B cell (primary cell): ENCODE results near the gene RUFY2. TPM values are rescaled to one million over a fixed set of nuclear protein-coding genes. Genes with fewer than 3 reads are reported as not detected.

Source experiments
- ATAC-seq: fragments of 200-7000 bp; cut with Tn5 transposase; one replicate; pipeline ENCODE4 v1.10.0; 2021; ENCODE audit warnings: low read depth, mild to moderate bottlenecking, moderate number of reproducible peaks, moderate library complexity
- CTCF ChIA-PET: fragments of 350-600 bp; sonication (Branson Sonifier 250); formaldehyde crosslinking; loops from one replicate; lab custom pipeline; 2021; ENCODE audit warnings: antibody characterized with exemption, inconsistent platforms; lab: Charles Lee
- POLR2A ChIA-PET: fragments of 350-600 bp; sonication (Branson Sonifier 250); formaldehyde crosslinking; loops from one replicate; lab custom pipeline; 2021; ENCODE audit warnings: antibody characterized with exemption; lab: Charles Lee
- DNase-seq: peaks from one replicate; pipeline ENCODE4 v3.0.0; 2013
- H2AFZ ChIP-seq: 2 replicates; pipeline ENCODE4 v1.6.1; 2012; ENCODE audit warnings: mild to moderate bottlenecking, low read depth, low read length; ENCODE audit not compliant: insufficient read depth, poor library complexity, severe bottlenecking
- H3K27ac ChIP-seq, 2 donors: 1 replicate in 1 of 2; 2 replicates in 1 of 2; pipeline ENCODE4 v1.5.1; 2012 to 2013; ENCODE audit warnings: low read length in 2 of 2, mild to moderate bottlenecking in 2 of 2, moderate library complexity in 1 of 2
- H3K27me3 ChIP-seq, 4 experiments: fragments of 200-600 bp in 1 of 4; sonication (generic) in 1 of 4; replicated peaks in 1 of 4; 1 replicate in 2 of 4; 2 replicates in 2 of 4; pipeline versions ENCODE4 v1.6.1 to v1.7.0; 2013 to 2016; ENCODE audit warnings: low read length in 3 of 4, mild to moderate bottlenecking in 2 of 4, mixed read lengths in 1 of 4, moderate library complexity in 1 of 4; ENCODE audit not compliant: insufficient read depth in 4 of 4, control insufficient read depth in 3 of 4; ENCODE audit errors: control extremely low read depth in 1 of 4
- H3K36me3 ChIP-seq, 2 experiments: replicated peaks in 1 of 2; 1 replicate in 1 of 2; 2 replicates in 1 of 2; pipeline versions ENCODE4 v1.6.1 to v1.7.1; 2013; ENCODE audit warnings: low read length in 1 of 2; ENCODE audit not compliant: insufficient read depth in 2 of 2, control insufficient read depth in 1 of 2; ENCODE audit errors: control extremely low read depth in 1 of 2, extremely low read depth in 1 of 2
- H3K4me1 ChIP-seq, 2 donors: fragments of 200-600 bp in 1 of 2; sonication (generic) in 1 of 2; 1 replicate in 1 of 2; 2 replicates in 1 of 2; pipeline versions ENCODE4 v1.5.1 to v1.6.1; 2013 to 2017; ENCODE audit warnings: low read length in 2 of 2; ENCODE audit not compliant: control insufficient read depth in 2 of 2, insufficient read depth in 2 of 2
- H3K4me2 ChIP-seq: replicated peaks from 2 replicates; pipeline ENCODE3; 2012; ENCODE audit warnings: mild to moderate bottlenecking, low read depth, low read length; ENCODE audit not compliant: poor library complexity, severe bottlenecking
- H3K4me3 ChIP-seq, 5 experiments: fragments of 200-600 bp in 1 of 5; sonication (generic) in 1 of 5; 1 replicate in 3 of 5; 2 replicates in 2 of 5; pipeline versions ENCODE4 v1.5.1 to v1.7.0; 2011 to 2016; ENCODE audit warnings: low read length in 4 of 5, mild to moderate bottlenecking in 4 of 5, low read depth in 2 of 5, control low read depth in 1 of 5, moderate library complexity in 1 of 5; ENCODE audit not compliant: insufficient read depth in 1 of 5; ENCODE audit errors: control extremely low read depth in 1 of 5, extremely low read depth in 1 of 5
- H3K79me2 ChIP-seq: fragments of 200-600 bp; sonication (generic); one replicate; pipeline ENCODE4 v1.6.0; 2016; ENCODE audit warnings: low read length; ENCODE audit not compliant: control insufficient read depth, insufficient read depth
- H3K9ac ChIP-seq: fragments of 200-600 bp; sonication (generic); 2 replicates; pipeline ENCODE4 v1.6.1; 2017; ENCODE audit warnings: mild to moderate bottlenecking, low read length, moderate library complexity
- H3K9me3 ChIP-seq, 3 donors: one replicate each; pipeline versions ENCODE4 v1.6.1 to v1.7.1; 2013; ENCODE audit warnings: low read length in 2 of 3; ENCODE audit not compliant: control insufficient read depth in 2 of 3, insufficient read depth in 1 of 3; ENCODE audit errors: control extremely low read depth in 1 of 3
- H4K20me1 ChIP-seq: 2 replicates; pipeline ENCODE4 v1.6.0; 2012; ENCODE audit warnings: mild to moderate bottlenecking, low read length; ENCODE audit not compliant: insufficient read depth, control insufficient read depth, poor library complexity, severe bottlenecking
- H3K27ac Mint-ChIP-seq: one replicate; pipeline ENCODE4 v1.8.0; 2021; ENCODE audit warnings: mixed read lengths
- H3K27me3 Mint-ChIP-seq: one replicate; pipeline ENCODE4 v1.8.0; 2021; ENCODE audit warnings: mixed read lengths
- H3K4me1 Mint-ChIP-seq: one replicate; pipeline ENCODE4 v1.8.0; 2021; ENCODE audit warnings: mixed read lengths
- H3K4me3 Mint-ChIP-seq: one replicate; pipeline ENCODE4 v1.8.0; 2021; ENCODE audit warnings: mixed read lengths
- H3K9me3 Mint-ChIP-seq: one replicate; pipeline ENCODE4 v1.8.0; 2022; ENCODE audit warnings: mixed read lengths; ENCODE audit not compliant: insufficient read depth
- EZH2 ChIP-seq: IDR thresholded peaks from 2 replicates; pipeline ENCODE4 v1.6.1; 2012; ENCODE audit warnings: borderline replicate concordance, low read depth, mild to moderate bottlenecking, moderate library complexity, low read length; ENCODE audit not compliant: insufficient read depth, poor library complexity, severe bottlenecking
- WGBS: methylation state at CpG from one replicate; pipeline ENCODE4 v1.1.5; 2013; ENCODE audit warnings: missing lambda C conversion rate; ENCODE audit not compliant: insufficient coverage; 5-methylcytosine and 5-hydroxymethylcytosine counted together
- intact Hi-C: fragments of 100-400 bp; cut with micrococcal nuclease; formaldehyde crosslinking; loops from one replicate; pipeline ENCODE4 v1.10.0; 2022
- polyA plus RNA-seq: library from polyadenylated mRNA; depleted of rRNA; stranded (reverse); fragments of >200 nt; gene quantifications from 2 replicates; pipeline ENCODE4 v1.2.3, GENCODE V29; 2012
- total RNA-seq, 2 donors: library from RNA; stranded (reverse); fragments of 120-200 nt in 1 of 2; gene quantifications; 1 replicate in 1 of 2; 2 replicates in 1 of 2; pipeline versions ENCODE4 v1.2.3 to v1.2.4, GENCODE V29; 2013 to 2022
- TF ChIP-seq, protein P1 (sequence below): fragments of 200-600 bp; IDR thresholded peaks from one replicate; pipeline ENCODE4 v1.8.0; 2022; ENCODE audit warnings: antibody characterized with exemption, mild to moderate bottlenecking

Gene RUFY2
- total and polyA plus RNA-seq, 2 donors (not counting 1 experiment from before 2014, with no cell fraction given) = 5.8 to 38.7 TPM

DNA sequence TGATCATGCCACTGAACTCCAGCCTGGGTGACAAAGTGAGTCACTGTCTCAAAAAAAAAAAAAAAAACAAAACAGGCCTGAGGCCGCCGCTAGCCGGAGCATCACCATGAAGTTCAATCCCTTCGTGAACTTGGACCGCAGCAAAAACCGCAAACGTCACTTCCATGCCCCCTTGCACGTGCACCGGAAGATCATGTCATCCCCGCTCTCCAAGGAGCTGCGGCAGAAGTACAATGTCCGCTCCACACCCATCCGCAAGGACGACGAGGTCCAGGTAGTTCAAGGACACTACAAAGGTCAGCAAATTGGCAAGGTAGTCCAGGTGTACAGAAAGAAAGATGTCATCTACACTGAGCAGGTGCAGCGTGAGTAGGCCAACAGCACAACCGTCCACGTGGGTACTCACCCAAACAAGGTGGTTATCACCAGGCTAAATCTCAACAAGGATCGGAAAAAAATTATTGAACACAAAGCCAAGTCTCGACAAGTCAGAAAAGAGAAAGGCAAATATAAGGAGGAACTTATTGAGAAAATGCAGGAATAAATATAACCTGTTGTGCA lies 17.5 kb upstream of the RUFY2 start:
- Histone ChIP-seq H3K4me1 (no peaks in the 10 kb centered on the region), H2AFZ (no peak overlapping the region), H3K9me3 (no peaks in the 10 kb centered on the region), H3K4me2 (no peak overlapping the region), H3K36me3 (peaks cover 0 to 3% of the 10 kb centered on the region in 2 experiments), H3K27ac (no peak overlapping the region), H3K79me2 (no peaks in the 10 kb centered on the region), H3K9ac (no peak overlapping the region), H3K4me3 (no peak overlapping the region), H3K27me3 (no peaks in the 10 kb centered on the region), H4K20me1 (no peaks in the 10 kb centered on the region)
- POLR2A ChIA-PET = no interaction called here
- H3K27me3 Mint-ChIP-seq = no peaks in the 10 kb centered on the region
- 95% methylated on average over 19 of the region's 20 CpGs for WGBS
- no peak overlapping the region for H3K4me3 Mint-ChIP-seq
- CTCF ChIA-PET = interaction anchor here (0.7 kb wide), 1 partner anchor 688 kb away, joined by 3 read pairs; no protein-coding TSS in a partner anchor
- DNase-seq (no peak), ATAC-seq (no peak)
- H3K9me3 Mint-ChIP-seq = no peaks in the 10 kb centered on the region
- no peak overlapping the region for H3K27ac Mint-ChIP-seq
- no peaks in the 10 kb centered on the region for H3K4me1 Mint-ChIP-seq
- intact Hi-C loops = no loop called here
- TF ChIP-seq EZH2 = no peak
- TF ChIP-seq, protein P1, sequence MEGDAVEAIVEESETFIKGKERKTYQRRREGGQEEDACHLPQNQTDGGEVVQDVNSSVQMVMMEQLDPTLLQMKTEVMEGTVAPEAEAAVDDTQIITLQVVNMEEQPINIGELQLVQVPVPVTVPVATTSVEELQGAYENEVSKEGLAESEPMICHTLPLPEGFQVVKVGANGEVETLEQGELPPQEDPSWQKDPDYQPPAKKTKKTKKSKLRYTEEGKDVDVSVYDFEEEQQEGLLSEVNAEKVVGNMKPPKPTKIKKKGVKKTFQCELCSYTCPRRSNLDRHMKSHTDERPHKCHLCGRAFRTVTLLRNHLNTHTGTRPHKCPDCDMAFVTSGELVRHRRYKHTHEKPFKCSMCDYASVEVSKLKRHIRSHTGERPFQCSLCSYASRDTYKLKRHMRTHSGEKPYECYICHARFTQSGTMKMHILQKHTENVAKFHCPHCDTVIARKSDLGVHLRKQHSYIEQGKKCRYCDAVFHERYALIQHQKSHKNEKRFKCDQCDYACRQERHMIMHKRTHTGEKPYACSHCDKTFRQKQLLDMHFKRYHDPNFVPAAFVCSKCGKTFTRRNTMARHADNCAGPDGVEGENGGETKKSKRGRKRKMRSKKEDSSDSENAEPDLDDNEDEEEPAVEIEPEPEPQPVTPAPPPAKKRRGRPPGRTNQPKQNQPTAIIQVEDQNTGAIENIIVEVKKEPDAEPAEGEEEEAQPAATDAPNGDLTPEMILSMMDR = no peak

- ChIA-PET CTCF (no interaction called here), POLR2A (no interaction called here)
- intact Hi-C loops = no loop called here
- Histone ChIP-seq H3K79me2 (no peaks in the 10 kb centered on the region), H3K4me3 (no peak overlapping the region), H4K20me1 (no peaks in the 10 kb centered on the region), H3K9me3 (no peaks in the 10 kb centered on the region), H3K9ac (no peak overlapping the region), H3K4me1 (no peaks in the 10 kb centered on the region), H3K36me3 (no peaks in the 10 kb centered on the region), H3K27ac (no peak overlapping the region), H3K4me2 (no peak overlapping the region), H2AFZ (no peak overlapping the region), H3K27me3 (no peaks in the 10 kb centered on the region)
- Mint-ChIP-seq H3K4me1 (no peaks in the 10 kb centered on the region), H3K27me3 (no peaks in the 10 kb centered on the region), H3K9me3 (no peaks in the 10 kb centered on the region), H3K4me3 (no peak overlapping the region), H3K27ac (no peak overlapping the region)
- 48% methylated on average over 4 of the region's 5 CpGs for WGBS
- TF ChIP-seq EZH2 = no peak
- TF ChIP-seq, protein P1 = no peak
- DNase-seq (no peak), ATAC-seq (no peak)
Observed at GRCh38 chr10:68423522-68423921, 16.4 kb upstream of the RUFY2 start.
